ENCODE results near the gene EVPL.

The EVPL gene

GRCh38 chr17:76018340-76018680 lies 8.8 kb downstream of the EVPL start:
- no peak for DNase-seq (ENCODE audit: low read depth in 2 of 2)

GRCh38 chr17:76017481-76018339 lies 9.4 kb downstream of the EVPL start:
- no peak for DNase-seq (ENCODE audit: low read depth in 2 of 2)

DNA sequence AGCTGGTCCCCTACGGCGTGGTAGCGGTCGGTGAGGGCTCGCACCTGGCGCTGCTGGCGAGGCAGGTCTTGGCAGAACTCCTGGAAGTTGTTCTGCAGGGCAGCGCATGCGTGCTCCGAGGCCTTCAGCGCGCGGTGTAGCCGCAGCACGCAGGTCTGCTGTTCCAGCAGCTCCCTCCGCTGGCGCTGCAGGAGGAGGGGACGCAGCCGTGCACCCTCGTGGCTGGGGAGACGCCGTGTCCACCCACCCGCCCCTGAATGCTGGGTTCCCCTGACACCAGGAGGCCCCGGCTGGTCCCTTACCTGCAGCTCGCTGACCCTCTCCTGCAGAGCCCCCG lies 12.2 kb downstream of the EVPL start:
- no peak for DNase-seq (ENCODE audit: low read depth in 2 of 2)

DNA sequence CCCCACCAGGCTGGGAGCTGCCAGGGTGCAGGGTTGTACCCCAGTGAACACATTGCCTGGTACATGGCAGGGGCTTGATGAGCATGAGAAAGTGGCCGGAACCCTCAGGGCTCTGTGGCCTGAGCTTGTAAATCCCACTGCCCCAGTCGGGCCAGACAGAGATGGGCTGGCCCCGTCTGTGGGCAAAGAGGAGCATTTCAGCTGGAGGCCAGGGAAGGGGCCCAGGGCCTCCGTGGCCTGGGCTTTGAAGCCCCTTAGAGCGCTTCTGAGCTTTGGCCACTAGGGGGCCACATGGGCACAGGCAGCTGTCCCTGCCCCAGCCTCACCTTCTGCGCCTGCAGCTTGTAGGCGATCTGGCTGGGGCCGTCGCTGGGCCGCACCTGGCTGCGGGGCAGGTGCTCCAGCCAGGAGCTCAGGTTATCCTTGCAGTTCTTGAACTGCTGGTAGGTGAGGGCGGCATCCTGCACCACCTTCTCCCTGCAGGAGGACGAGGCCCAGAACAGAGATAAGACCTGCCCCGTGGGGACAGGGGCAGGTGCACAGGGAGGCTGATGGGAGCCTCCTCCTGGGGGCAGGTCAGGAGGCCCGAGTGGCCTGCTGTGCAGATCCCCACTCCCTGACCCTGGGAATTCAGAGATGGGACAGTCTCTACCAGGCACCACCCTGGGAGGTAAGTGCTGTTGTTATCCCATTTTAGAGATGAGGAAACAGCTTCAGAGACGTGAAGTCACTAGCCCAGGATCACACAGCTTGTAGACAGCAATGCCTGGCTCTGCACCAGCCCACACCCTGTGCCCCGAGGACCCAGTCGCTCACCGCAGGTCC lies 12.8 kb downstream of the EVPL start:
- DNase-seq (ENCODE audit: low read depth in 2 of 2), result peak; percentile 62 to 74

DNA sequence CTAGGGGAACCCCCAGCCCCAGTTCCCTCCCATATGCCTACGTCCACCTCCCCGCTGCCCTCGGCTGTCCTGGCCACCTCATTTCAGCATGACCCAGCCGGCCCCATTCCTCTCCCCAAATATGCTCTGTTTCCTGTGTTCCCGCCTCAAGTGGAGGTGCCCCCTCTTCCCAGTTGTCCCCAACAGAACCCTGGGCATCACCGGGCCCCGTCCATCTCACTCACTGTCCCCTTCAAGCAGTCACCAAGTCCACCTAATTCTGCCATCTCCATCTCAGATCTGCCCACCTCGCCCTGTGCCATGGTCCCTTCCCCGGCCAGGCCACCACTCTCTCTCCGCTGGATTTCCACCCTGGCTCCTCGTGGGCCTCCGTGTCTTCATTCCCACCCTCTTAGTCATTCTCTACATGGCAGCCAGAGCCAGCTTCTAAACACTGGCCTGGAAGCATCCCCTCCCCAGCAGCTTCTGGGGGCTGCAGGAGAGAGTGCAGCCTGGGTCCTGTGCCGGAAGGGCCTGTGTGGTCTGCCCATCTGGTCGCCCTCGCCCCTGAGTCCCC lies 13.7 kb downstream of the EVPL start:
- no peak for DNase-seq (ENCODE audit: low read depth in 2 of 2)

GRCh38 chr17:76011951-76012350 lies 15.2 kb downstream of the EVPL start:
- no peak for DNase-seq (ENCODE audit: low read depth in 2 of 2)

- DNase-seq (ENCODE audit: low read depth in 2 of 2), result no peak
Measured at GRCh38 chr17:76009969-76010661, 17.0 kb downstream of the EVPL start.

DNA sequence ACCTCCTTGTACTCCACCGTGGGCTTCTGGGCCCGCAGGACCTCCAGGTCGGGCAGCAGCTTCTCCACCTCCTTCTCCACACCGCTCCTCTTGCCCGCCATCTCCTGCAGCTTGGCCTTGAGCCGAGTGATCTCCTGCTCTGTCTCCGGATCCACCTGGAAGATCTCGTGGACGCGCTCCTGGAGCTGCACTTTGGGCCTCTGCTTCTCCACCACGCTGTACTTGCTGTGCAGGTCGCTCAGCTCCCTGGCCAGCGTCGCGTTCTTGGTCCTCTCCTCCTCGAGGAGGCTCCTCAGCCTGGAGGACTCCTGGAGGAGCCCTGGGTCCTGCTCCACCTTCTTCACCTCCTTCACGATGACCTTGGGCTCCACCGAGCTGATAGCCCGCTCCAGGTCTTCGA lies 17.7 kb downstream of the EVPL start:
- DNase-seq (ENCODE audit: low read depth in 2 of 2), result no peak

- DNase-seq (ENCODE audit: low read depth in 2 of 2), result no peak
Measured at GRCh38 chr17:76008630-76009425, 18.3 kb downstream of the EVPL start.

GRCh38 chr17:76008208-76008607 lies 18.9 kb downstream of the EVPL start:
- DNase-seq (ENCODE audit: low read depth in 2 of 2), result no peak

GRCh38 chr17:76007850-76008165 lies 19.3 kb downstream of the EVPL start:
- no peak for DNase-seq (ENCODE audit: low read depth in 2 of 2)

- no peak for DNase-seq (ENCODE audit: low read depth in 2 of 2)
Measured at GRCh38 chr17:76007131-76007849, 19.8 kb downstream of the EVPL start.

GRCh38 chr17:76005263-76006149 lies 21.6 kb downstream of the EVPL start:
- peak; percentile 65 to 82 for DNase-seq (ENCODE audit: low read depth in 2 of 2)

- no peak for DNase-seq (ENCODE audit: low read depth in 2 of 2)
Measured at GRCh38 chr17:76004750-76005262, 22.3 kb downstream of the EVPL start.

DNA sequence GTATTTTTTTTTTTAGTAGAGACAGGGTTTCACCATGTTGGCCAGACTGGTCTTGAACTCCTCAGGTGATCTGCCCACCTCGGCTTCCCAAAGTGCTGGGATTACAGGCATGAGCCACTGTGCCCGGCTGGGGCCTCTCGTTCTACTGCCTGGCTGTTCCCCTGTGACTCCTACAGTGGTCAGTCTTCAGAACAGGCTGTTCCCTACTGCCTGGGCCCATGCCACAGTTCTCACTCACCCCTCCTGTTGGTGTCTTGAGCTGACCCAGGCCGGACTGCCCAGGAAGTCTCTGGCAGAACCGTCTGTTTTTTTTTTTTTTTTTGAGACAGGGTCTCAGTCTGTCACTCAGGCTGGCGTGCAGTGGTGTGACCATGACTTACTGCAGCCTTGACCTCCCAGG lies 23.2 kb downstream of the EVPL start:
- DNase-seq (ENCODE audit: low read depth in 2 of 2), result no peak

GRCh38 chr17:76002100-76002499 lies 25.0 kb downstream of the EVPL start:
- no peak for DNase-seq (ENCODE audit: low read depth in 2 of 2)

- no peak for DNase-seq (ENCODE audit: low read depth in 2 of 2)
Measured at GRCh38 chr17:76000755-76001521, 26.2 kb downstream of the EVPL start, which contains the start of gene CDK3. Gene CDK3, plus strand, starts transcription at chr17:76000855. Its CDS starts 571 bp downstream, at chr17:76001426.

DNA sequence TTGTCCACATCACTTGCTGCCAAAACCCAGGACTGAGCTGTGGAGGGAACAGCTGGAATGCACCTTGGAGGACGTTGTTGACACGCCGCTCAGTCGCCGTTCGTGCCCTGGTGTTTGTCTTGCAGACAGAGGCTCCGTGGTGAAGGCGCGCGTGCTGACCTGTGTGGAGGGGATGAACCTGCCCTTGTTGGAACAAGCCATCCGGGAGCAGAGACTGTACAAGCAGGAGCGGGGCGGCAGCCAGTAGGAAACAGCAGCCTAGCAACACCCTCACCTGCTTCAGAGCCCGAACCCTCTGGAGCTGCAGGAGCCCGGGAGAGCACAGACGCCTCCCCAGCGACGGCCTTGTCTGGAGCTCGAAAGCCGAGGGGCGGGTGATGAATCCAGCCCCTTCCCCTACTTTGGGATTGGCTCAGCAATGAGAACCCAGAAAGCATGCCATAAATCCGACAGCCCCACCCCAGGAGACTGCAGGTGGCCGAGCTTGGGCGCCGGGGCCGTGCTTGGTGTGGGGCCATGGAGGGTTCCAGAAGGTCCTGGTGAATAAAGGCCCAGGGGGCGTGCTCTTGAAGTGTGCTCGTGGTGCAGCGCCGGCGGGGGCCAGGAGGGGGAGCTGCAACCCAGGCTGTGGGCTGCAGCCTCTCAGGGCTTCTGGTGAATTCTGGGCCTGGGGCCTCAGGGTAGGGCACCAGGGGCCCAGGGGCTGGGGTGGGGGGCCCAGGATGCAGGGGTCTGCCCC lies 26.9 kb downstream of the EVPL start:
- peak in 1 of 2 donors; percentile 62 for DNase-seq (ENCODE audit: low read depth in 2 of 2)
